Measurements from ENCODE around the gene MRPL49.
A peak's percentile ranks its signal among the peaks of the same experiment; 100 is the strongest.

Gene MRPL49

GRCh38 chr11:65130631-65131416, 8.7 kb downstream of the MRPL49 start:
- H3K79me2 ChIP-seq (ENCODE audit: insufficient read depth, low read depth), result peaks cover 14% of the 10 kb centered on the region
- H3K9ac ChIP-seq, result no peak overlapping the region
- no peaks in the 10 kb centered on the region; the same call in 1 of the 2 replicates for H3K36me3 ChIP-seq (ENCODE audit: insufficient read depth)
- H3K4me3 ChIP-seq (IDR thresholded peaks at IDR 0.05; ENCODE audit: insufficient read depth, low read depth, low read length), result no peak overlapping the region
- H3K27ac ChIP-seq, result no peak overlapping the region
- H3K4me2 ChIP-seq, result no peak overlapping the region
- H3K27me3 ChIP-seq (ENCODE audit: insufficient read depth, low read depth), result no peaks in the 10 kb centered on the region
- H3K4me1 ChIP-seq (ENCODE audit: low read depth, poor library complexity, severe bottlenecking), result peaks cover 19% of the 10 kb centered on the region
- no peak overlapping the region for H2AFZ ChIP-seq (ENCODE audit: low read depth)
- H4K20me1 ChIP-seq (ENCODE audit: insufficient read depth), result no peaks in the 10 kb centered on the region
- TF ChIP-seq CTCF (conservative IDR thresholded peaks at IDR 0.05; ENCODE audit: low read depth, low read length), result no peak

GRCh38 chr11:65131417-65131776, 9.3 kb downstream of the MRPL49 start:
- peaks cover 14% of the 10 kb centered on the region for H3K79me2 ChIP-seq (ENCODE audit: insufficient read depth, low read depth)
- no peak overlapping the region for H3K27ac ChIP-seq
- H3K4me2 ChIP-seq, result no peak overlapping the region
- no peaks in the 10 kb centered on the region; the same call in 1 of the 2 replicates for H3K36me3 ChIP-seq (ENCODE audit: insufficient read depth)
- no peaks in the 10 kb centered on the region for H3K27me3 ChIP-seq (ENCODE audit: insufficient read depth, low read depth)
- no peak overlapping the region for H3K4me3 ChIP-seq (IDR thresholded peaks at IDR 0.05; ENCODE audit: insufficient read depth, low read depth, low read length)
- no peak overlapping the region for H2AFZ ChIP-seq (ENCODE audit: low read depth)
- no peak for TF ChIP-seq CTCF (conservative IDR thresholded peaks at IDR 0.05; ENCODE audit: low read depth, low read length)
- peaks cover 25% of the 10 kb centered on the region for H3K4me1 ChIP-seq (ENCODE audit: low read depth, poor library complexity, severe bottlenecking)
- no peaks in the 10 kb centered on the region for H4K20me1 ChIP-seq (ENCODE audit: insufficient read depth)
- no peak overlapping the region for H3K9ac ChIP-seq

GRCh38 chr11:65131895-65132237, 9.7 kb downstream of the MRPL49 start:
- TF ChIP-seq CTCF (conservative IDR thresholded peaks at IDR 0.05; ENCODE audit: low read depth, low read length), result no peak
- Histone ChIP-seq H3K9ac (no peak overlapping the region), H3K4me2 (no peak overlapping the region), H3K4me3 (IDR thresholded peaks at IDR 0.05; ENCODE audit: insufficient read depth, low read depth, low read length) (no peak overlapping the region), H3K36me3 (ENCODE audit: insufficient read depth) (no peaks in the 10 kb centered on the region; the same call in 1 of the 2 replicates), H3K4me1 (ENCODE audit: low read depth, poor library complexity, severe bottlenecking) (peaks cover 25% of the 10 kb centered on the region), H3K79me2 (ENCODE audit: insufficient read depth, low read depth) (peaks cover 14% of the 10 kb centered on the region), H2AFZ (ENCODE audit: low read depth) (no peak overlapping the region), H3K27me3 (ENCODE audit: insufficient read depth, low read depth) (no peaks in the 10 kb centered on the region), H3K27ac (no peak overlapping the region), H4K20me1 (ENCODE audit: insufficient read depth) (no peaks in the 10 kb centered on the region)

- Histone ChIP-seq H2AFZ (ENCODE audit: low read depth) (no peak overlapping the region), H3K4me3 (IDR thresholded peaks at IDR 0.05; ENCODE audit: insufficient read depth, low read depth, low read length) (no peak overlapping the region), H3K27me3 (ENCODE audit: insufficient read depth, low read depth) (no peaks in the 10 kb centered on the region), H3K4me2 (peak overlapping the region; percentile 80; the same call in 1 of the 2 replicates), H3K36me3 (ENCODE audit: insufficient read depth) (no peaks in the 10 kb centered on the region), H3K4me1 (ENCODE audit: low read depth, poor library complexity, severe bottlenecking) (peaks cover 25% of the 10 kb centered on the region), H3K9ac (no peak overlapping the region), H4K20me1 (ENCODE audit: insufficient read depth) (no peaks in the 10 kb centered on the region), H3K79me2 (ENCODE audit: insufficient read depth, low read depth) (peaks cover 14% of the 10 kb centered on the region), H3K27ac (no peak overlapping the region)
- no peak for TF ChIP-seq CTCF (conservative IDR thresholded peaks at IDR 0.05; ENCODE audit: low read depth, low read length)
Observed at GRCh38 chr11:65132238-65132987, 10.3 kb downstream of the MRPL49 start.

Measured in KMS-11 (cell line).